Right renal pelvis (tissue), 4 donors: ENCODE measurements around the gene ATP8A1. TPM values are rescaled to one million over a fixed set of nuclear protein-coding genes. Genes with fewer than 3 reads are reported as not detected.
A peak's percentile ranks its signal among the peaks of the same experiment; 100 is the strongest.
"Not testable (repeated sequence)": the region's sequence is repeated elsewhere in the genome, so short reads cannot be mapped to it uniquely, and the experiment has no call there.

ENCODE experiments used
- DNase-seq, 4 donors: peaks; one replicate each; pipeline ENCODE4 v3.0.0-alpha.2; 2013; ENCODE audit warnings: low read depth in 4 of 4, low spot score in 3 of 4, missing footprints in 1 of 4
- polyA plus RNA-seq, 4 donors: library from polyadenylated mRNA; unstranded; fragments of 120-200 nt; gene quantifications; one replicate each; pipeline ENCODE4 v1.2.1, GENCODE V29; 2013; ENCODE audit not compliant: insufficient read length in 4 of 4

The ATP8A1 gene
- polyA plus RNA-seq, 4 donors, result 26.7 to 32.1 (median 30.7) TPM

DNA sequence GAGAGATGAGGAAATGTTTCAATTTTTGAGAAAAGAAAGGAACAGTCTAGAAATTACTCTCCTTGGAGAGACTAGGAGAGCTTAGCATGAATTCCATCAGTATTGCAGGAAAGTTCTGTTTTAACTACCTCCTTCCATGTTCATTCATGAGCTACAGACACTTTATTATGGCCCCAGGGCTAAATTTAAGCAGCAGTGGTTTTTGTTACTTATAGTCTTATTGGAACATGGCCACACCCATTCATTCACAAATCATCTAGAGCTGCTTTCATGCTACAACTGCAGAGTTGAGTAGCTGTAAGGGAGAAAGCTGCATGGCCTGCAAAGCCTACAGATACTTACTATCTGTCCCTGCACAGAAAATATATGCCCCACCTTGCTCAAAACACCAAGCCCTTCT is 178.0 kb downstream of the ATP8A1 start:
- no peak for DNase-seq

DNA sequence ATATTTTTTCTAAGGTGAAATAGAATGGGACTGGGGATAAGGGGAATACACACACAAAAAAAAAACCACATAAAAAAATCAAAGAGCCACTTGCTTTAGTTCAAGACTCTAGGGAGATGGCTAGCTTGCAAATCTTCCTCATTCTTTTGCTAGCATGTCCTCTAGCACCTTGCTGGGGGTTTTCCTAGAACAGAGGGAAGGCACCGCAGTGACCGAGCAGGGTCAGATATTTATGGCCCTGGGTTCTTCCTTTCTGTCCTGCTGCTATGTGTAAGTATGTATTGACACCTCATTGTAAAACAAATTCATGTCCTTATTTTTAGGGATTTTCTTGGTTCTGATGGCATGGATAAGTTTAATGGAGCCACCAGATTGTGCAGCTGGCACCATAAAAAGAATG is 178.4 kb downstream of the ATP8A1 start:
- no peak for DNase-seq

DNA sequence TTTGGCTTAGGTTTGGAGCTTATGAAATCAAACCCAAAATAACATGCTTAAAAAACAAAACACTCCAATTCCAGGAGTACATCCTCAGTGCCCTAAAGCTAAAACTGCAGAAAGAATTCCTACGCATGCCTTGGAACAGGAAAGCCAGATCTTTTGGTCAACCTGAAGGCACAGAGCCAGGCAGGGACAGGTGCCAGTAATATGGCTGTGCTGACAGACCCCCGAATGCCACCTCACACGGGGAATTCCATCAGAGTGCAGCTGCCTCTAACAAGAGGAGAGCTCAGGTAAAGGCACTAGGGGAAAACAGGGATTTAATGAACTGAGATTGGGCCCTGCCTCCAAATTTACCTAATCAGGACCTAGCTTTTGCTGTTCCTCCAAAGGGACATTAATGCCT is 182.5 kb downstream of the ATP8A1 start:
- DNase-seq, result no peak

DNA sequence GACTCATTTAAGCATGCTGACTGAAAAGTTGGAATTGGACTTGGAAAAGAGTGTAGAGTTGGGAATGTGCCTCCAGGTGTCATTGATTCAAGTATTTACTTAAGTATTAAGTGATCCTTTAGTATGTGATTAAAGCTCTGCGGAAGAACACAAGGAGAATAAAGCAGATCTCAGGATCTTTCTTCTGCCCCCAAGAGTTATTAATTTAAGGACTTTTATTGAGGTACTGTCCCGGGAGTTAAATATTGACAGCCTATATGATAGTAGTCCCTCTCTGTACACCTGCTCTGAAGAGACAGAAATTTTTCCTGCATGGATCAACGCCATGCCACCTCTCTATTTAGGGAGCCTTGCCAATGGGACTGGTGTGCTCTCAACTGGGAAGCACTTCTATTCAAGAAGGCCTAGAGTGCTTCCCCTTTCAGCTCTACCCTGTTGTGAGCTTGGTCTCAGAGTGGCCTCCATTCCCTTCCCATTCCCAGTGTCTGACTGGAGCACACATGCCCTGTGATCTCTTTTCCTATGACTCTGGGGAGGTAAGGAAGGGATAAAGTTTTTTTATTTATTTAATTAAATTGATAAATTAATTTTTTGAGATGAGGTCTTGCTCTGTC is 183.7 kb downstream of the ATP8A1 start:
- no peak for DNase-seq

DNA sequence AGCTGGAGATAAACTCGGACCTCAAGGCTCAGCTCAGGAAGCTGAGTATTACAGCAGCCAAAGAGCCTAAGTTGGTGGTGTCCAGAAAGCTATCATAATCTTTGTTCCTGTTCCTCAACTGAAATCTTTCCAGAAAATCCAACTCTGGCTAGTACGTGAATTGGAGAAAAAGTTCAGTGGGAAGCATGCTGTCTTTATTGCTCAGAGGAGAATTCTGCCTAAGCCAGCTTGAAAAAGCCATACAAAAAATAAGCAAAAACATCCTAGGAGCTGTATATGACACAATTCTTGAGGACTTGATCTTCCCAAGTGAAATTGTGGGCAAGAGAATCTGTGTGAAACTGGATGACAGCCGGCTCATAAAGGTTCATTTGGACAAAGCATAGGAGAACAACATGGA is 185.0 kb downstream of the ATP8A1 start:
- no peak for DNase-seq

DNA sequence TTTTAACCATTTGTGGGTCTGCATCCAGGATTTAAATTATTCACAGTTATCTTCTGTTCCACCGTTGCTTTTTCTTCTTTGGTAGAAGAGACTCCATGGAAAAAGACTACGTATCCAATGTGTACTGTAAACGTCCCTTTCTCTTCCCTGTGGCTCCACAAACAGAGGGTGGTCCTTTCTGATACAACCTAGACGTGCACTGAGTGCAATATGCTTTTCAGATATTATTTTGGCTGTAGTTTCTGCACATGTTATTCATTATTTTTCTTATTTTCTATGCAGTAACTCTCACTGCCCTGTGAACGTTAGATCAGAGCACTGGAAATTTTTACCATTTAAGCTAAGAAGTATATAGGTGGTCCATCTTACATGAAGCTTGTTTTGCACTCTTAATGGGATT is 186.9 kb downstream of the ATP8A1 start:
- no peak for DNase-seq

DNA sequence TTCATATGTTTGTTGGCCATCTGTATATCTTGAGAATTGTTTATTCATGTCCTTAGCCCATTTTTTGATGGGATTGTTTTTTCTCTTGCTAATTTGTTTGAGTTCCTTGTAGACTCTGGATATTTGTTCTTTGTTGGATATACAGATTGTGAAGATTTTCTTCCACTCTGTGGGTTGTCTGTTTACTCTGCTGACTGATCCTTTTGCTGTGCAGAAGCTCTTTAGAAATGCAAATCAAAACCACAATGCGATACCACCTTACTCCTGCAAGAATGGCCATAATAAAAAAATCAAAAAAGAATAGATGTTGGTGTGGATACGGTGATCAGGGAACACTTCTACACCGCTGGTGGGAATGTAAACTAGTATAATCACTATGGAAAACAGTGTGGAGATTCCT is 189.1 kb downstream of the ATP8A1 start:
- not testable (repeated sequence) for DNase-seq

DNA sequence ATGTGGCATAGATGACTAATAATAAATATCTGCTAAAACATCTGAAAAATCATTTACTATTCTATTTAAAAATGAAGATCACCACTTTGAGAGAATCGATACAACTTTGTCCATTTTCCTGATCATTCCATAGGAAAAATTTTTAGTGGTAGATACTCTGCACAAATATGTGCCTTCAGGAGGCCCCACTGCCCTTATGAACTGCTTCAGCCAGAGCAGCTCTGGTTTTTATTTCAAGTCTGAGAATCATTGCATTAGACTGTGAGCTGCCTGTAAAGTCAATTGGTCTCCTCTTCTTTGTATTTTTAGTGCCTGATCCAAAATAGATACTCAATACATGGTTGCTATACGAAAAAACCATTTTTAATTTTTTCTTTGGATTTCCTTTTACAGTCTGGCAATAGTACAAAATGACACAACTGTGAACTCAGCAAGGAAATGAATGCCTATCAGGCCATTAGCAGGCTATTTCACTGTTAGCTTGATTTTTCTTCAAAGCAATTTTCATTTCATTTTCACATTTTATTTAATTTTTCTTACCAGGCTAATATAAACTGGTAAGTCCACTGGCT is 190.5 kb downstream of the ATP8A1 start:
- no peak for DNase-seq

DNA sequence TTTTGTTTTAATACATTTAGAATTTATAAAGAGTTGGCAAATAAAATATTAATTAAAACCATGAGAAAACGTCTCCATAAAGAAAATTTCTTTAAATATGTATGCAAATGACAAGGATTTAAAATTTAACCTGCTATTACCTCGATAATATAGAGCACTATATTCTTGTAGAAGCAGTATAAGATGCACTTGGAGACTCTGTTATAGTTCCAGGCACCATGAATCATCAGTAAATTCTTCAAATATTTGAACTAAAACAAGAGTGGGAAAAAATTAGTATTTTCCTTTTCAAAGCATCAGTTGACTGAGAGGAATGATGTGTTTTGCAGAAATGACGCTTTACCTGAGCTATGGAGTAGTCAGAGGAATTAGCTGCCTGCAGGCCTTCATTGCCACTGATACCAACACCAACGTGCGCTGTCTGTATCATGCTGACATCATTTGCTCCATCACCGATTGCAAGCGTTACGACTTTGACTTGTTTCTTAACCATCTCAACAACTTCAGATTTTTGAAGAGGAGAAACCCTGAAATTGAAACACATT is 192.3 kb downstream of the ATP8A1 start:
- no peak for DNase-seq

DNA sequence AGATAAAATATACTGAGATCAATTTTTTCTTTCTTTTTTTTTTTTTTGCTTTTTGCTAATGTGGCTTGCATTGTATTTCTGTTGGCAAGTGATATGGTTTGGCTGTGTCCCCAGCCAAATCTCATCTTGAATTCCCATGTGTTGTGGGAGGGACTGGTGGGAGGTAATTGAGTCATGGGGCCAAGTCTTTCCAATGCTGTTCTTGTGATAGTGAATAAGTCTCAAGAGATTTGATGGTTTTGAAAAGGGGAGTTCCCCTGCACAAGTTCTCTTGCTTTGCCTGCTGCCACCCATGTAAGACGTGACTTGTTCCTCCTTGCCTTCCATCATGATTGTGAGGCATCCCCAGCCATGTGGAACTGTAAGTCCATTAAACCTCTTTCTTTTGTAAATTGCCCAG is 195.7 kb downstream of the ATP8A1 start:
- not testable (repeated sequence) for DNase-seq

DNA sequence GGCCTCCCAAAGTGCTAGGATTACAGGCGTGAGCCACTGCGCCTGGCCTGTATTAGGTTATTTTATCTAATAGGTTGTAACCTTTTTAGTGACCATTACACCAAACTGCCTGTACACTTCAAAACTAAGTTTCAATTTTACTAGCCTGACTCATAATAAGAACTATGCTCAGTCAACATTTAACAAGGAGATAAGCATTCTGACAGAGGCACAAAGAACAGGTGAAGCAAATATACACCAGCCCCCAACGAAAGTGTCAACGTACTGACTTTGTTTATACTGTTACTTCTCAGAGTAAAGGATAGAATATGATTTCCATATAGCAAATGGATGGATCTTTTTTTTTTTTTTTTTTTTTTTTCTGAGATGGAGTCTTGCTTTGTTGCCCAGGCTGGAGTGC is 196.9 kb downstream of the ATP8A1 start:
- no peak for DNase-seq

DNA sequence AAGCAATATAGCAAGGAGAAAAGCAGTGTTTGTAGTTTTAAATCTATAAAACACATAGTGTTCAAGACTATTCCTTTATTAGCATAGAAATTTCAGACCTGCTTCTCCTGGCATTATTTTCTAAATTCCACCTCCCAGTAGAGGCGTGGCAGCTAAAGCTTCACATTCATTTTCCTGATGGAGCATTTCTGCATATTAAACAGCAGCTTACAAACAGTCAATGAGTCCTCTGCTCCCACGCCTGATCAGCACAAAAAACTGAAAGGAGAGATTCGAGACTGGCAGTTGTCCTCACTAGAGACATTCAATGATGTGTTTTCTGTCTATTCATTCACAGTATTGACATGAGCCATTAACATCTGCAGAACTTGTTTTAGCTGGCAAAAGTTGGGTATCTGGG is 198.2 kb downstream of the ATP8A1 start:
- no peak for DNase-seq

DNA sequence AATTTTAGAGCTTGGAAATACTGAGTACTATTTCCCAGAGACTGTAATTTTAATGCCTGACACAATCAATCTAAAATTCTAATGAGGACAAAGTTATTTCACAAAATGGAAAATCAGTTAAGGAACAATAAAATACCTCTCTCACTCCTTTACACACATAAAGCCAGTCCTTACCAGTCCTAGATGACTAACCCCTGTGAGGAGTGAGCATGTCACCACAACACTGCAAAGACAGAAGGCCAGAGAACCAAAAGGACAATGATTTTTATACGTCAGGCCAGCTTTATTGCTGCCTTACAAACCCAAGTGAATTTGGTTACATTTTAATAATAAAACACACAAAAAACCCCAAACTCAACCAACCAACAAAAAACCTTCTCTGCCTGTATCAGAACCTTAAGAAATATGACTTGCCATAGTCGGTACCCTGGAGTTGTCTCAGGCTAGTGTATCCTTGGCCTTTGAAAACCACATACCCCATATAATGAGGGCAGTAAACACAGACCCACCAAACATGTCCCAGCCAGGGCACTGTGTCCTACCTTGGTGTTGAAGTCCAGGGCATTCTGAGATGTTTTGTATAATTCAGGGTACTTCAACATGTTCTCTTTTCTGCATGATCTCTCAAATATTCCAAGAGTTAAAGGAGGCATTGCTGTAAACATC is 202.0 kb downstream of the ATP8A1 start:
- DNase-seq, result no peak

DNA sequence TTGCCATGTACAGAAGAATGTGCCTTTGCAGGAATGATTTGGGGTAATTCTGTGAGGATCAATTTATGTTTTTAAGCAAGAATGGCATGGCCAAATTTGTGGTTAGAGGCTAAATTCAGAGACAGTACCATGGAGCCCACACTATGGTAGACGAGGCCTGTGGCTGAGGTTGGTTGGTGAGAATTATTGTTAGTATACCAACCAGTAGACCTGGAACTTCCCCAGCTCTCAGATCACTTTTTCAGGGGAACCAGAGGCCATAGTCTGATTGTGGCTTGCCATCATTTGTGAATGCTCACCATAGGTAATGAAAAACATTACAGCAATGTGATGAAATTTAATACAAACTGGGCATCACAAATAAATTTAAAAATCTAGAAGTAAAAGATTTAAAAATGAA is 203.3 kb downstream of the ATP8A1 start:
- no peak for DNase-seq

DNA sequence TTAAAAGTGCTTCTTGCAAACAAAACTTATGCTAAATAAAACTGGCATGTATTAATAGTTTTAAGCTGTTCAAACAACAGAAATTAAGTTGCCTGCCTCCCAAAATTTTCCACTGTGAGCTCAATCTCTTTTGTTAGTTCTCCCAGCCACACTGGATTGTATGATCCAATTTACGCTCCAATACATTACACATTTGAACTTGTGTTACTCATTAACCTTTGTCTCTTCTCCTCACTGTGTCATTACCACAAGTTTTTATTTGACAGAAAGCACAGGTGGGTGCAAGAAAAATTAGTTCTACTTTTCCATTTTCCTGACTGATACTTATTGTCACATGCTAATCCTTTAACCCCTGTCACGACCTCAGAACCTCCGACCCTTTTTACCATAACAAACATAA is 204.1 kb downstream of the ATP8A1 start:
- DNase-seq, result no peak

DNA sequence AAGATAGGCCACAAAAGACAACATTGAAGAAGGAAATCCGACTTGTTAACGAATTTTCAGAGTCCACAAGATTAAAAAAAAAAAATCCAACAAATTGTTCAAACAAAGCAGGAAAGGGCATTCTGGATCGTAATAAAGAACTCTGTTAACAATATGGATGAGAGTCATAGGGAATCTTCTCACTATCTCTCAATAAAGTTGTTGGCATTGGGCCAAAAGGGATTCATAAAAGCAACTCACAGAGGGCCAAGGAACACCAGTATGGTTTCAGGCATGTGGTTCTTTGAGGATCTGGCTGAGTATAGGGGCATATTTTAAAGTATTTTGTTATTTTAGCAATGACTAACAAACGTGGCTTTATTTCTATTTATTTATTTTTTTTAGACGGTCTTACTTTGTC is 210.1 kb downstream of the ATP8A1 start:
- no peak for DNase-seq

DNA sequence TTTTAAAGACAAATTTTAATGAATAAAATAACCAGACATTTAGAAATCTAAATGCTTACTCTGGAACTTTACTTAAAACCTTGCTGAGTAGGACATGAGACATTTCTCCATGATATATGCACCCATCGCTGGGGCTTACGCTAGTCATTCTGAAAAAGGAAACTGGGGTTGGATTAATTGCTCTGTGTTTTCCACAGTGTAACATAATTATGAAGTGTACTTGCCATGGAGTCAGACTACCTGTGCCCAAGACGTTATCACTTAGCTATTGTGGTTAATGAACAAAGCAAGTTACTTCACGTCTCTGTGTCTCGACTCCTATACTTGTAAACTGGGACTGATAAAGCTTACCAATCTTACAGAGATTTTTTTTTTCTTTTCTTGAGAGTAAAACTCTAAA is 211.9 kb downstream of the ATP8A1 start:
- DNase-seq, result no peak

DNA sequence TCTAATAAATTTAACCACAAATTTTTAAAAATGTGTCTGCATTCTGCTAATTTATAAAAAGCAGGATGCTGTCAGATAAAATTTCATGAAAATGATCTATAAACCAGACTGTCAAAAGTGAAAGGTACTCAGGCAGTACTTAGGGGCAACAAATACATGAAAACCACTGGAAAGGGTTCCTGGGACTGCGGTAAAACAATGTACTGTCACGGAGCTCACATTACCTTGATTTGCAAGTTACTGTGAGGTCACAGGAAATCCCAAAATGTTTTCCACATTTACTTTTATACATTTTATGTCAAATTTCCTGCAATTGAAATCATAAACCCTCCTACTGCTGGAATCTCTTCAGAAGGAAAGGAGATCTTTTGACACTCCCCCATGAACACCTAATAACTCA is 214.3 kb downstream of the ATP8A1 start:
- DNase-seq, result no peak

DNA sequence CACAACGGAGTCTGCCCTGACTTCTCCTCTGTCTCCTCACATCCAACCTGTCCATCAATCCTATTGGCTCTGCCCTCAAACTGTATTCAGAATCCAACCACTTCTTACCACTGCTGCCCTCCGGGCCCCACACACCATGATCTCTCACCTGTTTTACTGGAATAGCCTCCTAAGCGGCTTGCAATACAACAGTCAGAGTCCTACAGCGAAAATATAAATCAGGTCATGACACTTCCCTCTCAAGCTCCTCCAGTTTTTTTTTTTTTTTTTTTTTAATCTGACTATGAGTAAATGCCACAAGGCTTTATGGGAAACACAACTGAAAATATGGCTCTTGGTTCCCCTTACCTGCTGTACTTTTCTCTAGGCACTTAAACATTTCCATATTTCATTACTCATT is 216.8 kb downstream of the ATP8A1 start:
- DNase-seq, result no peak

DNA sequence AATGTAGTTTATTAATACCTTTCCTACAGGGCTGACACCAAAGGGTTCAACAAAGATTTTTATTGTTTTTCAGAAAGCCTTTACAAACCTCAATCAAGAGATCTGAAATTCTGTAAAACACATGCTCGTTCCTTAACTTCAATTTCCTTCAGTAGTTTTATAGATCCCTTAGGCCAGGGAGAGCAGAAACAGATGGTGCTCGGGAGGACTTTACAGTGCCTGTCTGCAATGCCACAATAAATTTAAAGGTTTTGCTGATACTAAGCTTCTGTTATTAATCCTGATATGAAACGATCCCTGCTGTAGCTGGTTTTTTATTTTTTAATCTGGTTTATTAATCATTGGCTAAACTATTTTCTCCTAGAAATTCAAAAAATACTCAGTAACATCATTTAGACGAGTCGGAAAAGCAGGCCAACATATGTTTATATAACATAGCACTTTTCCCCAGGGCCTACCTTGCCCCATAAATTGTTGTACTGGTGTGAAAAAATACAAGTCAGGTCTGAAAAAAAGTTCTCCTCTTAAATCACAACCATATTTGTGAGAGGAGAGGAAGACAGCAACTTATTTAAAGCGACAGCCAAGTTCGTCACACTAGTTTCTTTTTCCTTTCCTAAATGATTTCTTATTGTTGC is 219.9 kb downstream of the ATP8A1 start:
- DNase-seq, result peak in 1 of 4 donors; percentile 43

DNA sequence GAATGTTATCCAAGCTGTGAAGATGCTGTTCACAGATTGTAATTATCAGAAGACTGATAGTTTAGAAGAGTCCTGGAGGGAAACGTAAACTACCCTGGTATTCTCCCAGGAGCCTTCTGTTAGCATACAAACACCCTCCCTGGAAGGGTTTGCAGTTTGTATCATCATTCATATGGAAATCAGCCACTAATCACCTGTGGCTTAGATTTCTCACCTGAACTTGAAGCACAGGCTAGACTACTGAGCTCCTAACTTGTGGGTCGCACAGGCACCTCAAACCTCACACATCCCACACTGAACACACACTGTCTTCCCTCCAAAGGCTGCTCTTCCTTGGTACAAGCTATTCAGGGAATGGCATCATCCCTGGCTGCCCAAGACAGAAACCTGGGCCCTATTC is 228.9 kb downstream of the ATP8A1 start:
- no peak for DNase-seq
